ENCODE results near the gene ITPR1. TPM values are rescaled to one million over a fixed set of nuclear protein-coding genes. Genes with fewer than 3 reads are reported as not detected.

ITPR1 gene
- polyA plus RNA-seq, 1 of the 3 experiments (the other 2 are of a cell fraction): 5.9 TPM

GRCh38 chr3:4709341-4709740, 216.2 kb downstream of the ITPR1 start:
- DNase-seq: no peak
- Histone ChIP-seq H3K4me1 (ENCODE audit: control insufficient read depth in 1 of 2, insufficient read depth in 2 of 2, low read depth in 1 of 2, low read length in 1 of 2) (peaks cover 0 to 7% of the 10 kb centered on the region in 2 experiments; a peak in 2 of 4 replicates), H3K9me2 (no peaks in the 10 kb centered on the region), H3K27me3 (ENCODE audit: insufficient read depth) (no peaks in the 10 kb centered on the region), H3F3A (replicated peaks; ENCODE audit: insufficient read depth) (no peaks in the 10 kb centered on the region), H3K9me3 (no peaks in the 10 kb centered on the region), H3K4me3 (ENCODE audit: low read depth in 2 of 2, low read length in 1 of 2) (no peak overlapping the region), H2AFZ (ENCODE audit: low read depth) (no peak overlapping the region), H3K36me3 (replicated peaks in 1 of 2; ENCODE audit: control insufficient read depth in 1 of 2, insufficient read depth in 2 of 2, low read length in 1 of 2) (peaks cover 0 to 17% of the 10 kb centered on the region in 2 experiments), H4K20me1 (ENCODE audit: insufficient read depth) (no peaks in the 10 kb centered on the region), H3K9ac (no peak overlapping the region), H3K27ac (ENCODE audit: low read depth in 2 of 2, low read length in 1 of 2) (no peak overlapping the region; a peak in 1 of 4 replicates), H3K79me2 (ENCODE audit: insufficient read depth) (no peaks in the 10 kb centered on the region), H3K4me2 (no peak overlapping the region)
- WGBS (ENCODE audit: low lambda C conversion rate): 22% methylated on average over 1 of the region's 1 CpG
- no peak for TF ChIP-seq RXRA (IDR thresholded peaks at IDR 0.05; ENCODE audit: borderline replicate concordance, low read depth)
- no peak for TF ChIP-seq NRF1 (IDR thresholded peaks at IDR 0.05; ENCODE audit: low read depth, low read length)
- TF ChIP-seq RAD21 (IDR thresholded peaks at IDR 0.05; ENCODE audit: low read length): no peak
- TF ChIP-seq FOSL2 (IDR thresholded peaks at IDR 0.05; ENCODE audit: borderline replicate concordance, low read depth): 0 out of 2 replicates have a peak, but pooled peaks have one; percentile 19
- TF ChIP-seq IRF3 (IDR thresholded peaks at IDR 0.05; ENCODE audit: low read depth, low read length): no peak
- peak; percentile 42; the same call in 1 of the 2 replicates for TF ChIP-seq TCF12 (IDR thresholded peaks at IDR 0.05)
- no peak for TF ChIP-seq EZH2phosphoT487 (IDR thresholded peaks at IDR 0.05; ENCODE audit: borderline replicate concordance, low read depth)
- no peak for TF ChIP-seq RCOR1 (IDR thresholded peaks at IDR 0.05; ENCODE audit: low read length)
- TF ChIP-seq ELF1 (IDR thresholded peaks at IDR 0.05): no peak
- no peak for TF ChIP-seq JUND (IDR thresholded peaks at IDR 0.05)
- no peak for TF ChIP-seq USF2 (IDR thresholded peaks at IDR 0.05; ENCODE audit: borderline replicate concordance, low read depth, low read length)
- no peak for TF ChIP-seq REST (IDR thresholded peaks at IDR 0.05; ENCODE audit: low read depth, low read length)
- TF ChIP-seq RFX5 (IDR thresholded peaks at IDR 0.05; ENCODE audit: low read length): no peak
- POLR2A ChIA-PET: no interaction called here
- CTCF ChIA-PET: interaction anchor here (0.8 to 13.0 kb wide), 7 partner anchors 11 to 349 kb away, joined by 3 to 277 read pairs (median 23); partner anchors contain the start of gene BHLHE40

Measured in SK-N-SH (cell line).